Measurements from ENCODE around the gene PI4KB.

DNA sequence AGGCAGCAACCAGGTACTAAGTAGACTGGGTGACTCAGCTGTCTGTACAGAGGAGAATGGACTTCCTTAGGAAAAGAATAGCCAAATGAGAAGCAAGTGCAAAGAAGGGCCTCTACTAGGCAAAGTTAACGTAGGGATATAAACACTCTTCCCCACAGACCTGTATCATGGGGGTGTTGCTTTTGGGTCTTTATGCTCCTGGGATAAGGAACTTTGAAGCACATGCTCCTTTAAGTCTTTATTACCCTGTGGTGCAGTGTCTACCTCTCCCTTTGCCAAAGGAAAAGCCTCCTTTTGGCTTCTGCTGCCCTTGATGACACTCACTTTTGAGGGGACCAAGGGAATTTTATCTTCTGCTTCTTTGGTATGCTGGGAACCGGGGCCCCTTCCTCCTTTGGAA is 14.8 kb upstream of the PI4KB start:
- no peak for TF ChIP-seq KLF1 (tag; IDR thresholded peaks at IDR 0.05)
- TF ChIP-seq SNIP1 (IDR thresholded peaks at IDR 0.05; ENCODE audit: low read depth) = no peak
- TF ChIP-seq ATF1 (CRISPR knock-in tag; IDR thresholded peaks at IDR 0.05) = no peak
- no peak for TF ChIP-seq ATF1 (tag; IDR thresholded peaks at IDR 0.05)
- no peak for TF ChIP-seq KDM1A (IDR thresholded peaks at IDR 0.05)
- no peak for TF ChIP-seq TAF1 (IDR thresholded peaks at IDR 0.05; ENCODE audit: control insufficient read depth, extremely low read depth, insufficient read depth, low read length, severe bottlenecking)
- TF ChIP-seq TCF7 (IDR thresholded peaks at IDR 0.05; ENCODE audit: borderline replicate concordance) = no peak
